Neutrophil (primary cell): Measurements from ENCODE around the gene APPBP2.

Source experiments
- H3K27ac ChIP-seq: fragments of 200-600 bp; sonication (generic); 2 replicates; pipeline ENCODE4 v1.5.1; 2016; ENCODE audit warnings: mild to moderate bottlenecking, moderate library complexity
- H3K27me3 ChIP-seq: fragments of 200-600 bp; sonication (generic); 2 replicates; pipeline ENCODE4 v1.6.0; 2016; ENCODE audit warnings: mild to moderate bottlenecking
- H3K36me3 ChIP-seq: fragments of 200-600 bp; sonication (generic); 2 replicates; pipeline ENCODE4 v1.5.1; 2017
- H3K4me1 ChIP-seq, 2 experiments: fragments of 200-600 bp in 1 of 2; sonication (generic) in 1 of 2; 1 replicate in 1 of 2; 2 replicates in 1 of 2; pipeline versions ENCODE4 v1.5.1 to v1.6.1; 2013 to 2016; ENCODE audit warnings: low read depth in 1 of 2, low read length in 1 of 2, mild to moderate bottlenecking in 1 of 2, moderate library complexity in 1 of 2; ENCODE audit not compliant: control insufficient read depth in 1 of 2, insufficient read depth in 1 of 2
- H3K4me3 ChIP-seq, 2 experiments: fragments of 200-600 bp in 1 of 2; sonication (generic) in 1 of 2; 1 replicate in 1 of 2; 2 replicates in 1 of 2; pipeline ENCODE4 v1.5.1; 2013 to 2016; ENCODE audit warnings: low read depth in 1 of 2, low read length in 1 of 2, mild to moderate bottlenecking in 1 of 2, moderate library complexity in 1 of 2
- H3K9me3 ChIP-seq: fragments of 200-600 bp; sonication (generic); 2 replicates; pipeline ENCODE4 v1.5.1; 2016
- TF ChIP-seq, protein P1 (sequence below): fragments of 200-600 bp; sonication (generic); IDR thresholded peaks from 2 replicates; pipeline ENCODE4 v1.5.1; 2016; ENCODE audit warnings: antibody characterized with exemption

The APPBP2 gene

DNA sequence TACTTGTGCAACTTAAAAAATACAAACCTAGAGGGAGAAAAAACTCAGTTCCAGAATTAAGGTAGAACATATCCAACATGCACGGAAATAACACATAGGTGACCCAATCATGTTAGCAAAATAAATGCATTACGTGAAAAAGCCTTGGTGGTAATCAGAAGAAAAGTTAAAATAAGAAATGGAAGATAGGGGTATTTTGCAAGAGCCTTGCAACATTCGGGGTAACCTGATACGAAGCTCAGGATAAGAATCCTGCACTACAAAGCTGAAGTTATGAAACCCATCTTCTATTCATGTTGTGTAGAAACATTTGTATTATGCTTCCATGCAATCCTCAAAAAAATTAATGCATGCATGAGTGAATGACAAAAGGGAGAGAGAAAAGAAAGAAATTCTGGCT is 70.7 kb downstream of the APPBP2 start:
- Histone ChIP-seq H3K27me3 (no peaks in the 10 kb centered on the region), H3K36me3 (peaks cover 85% of the 10 kb centered on the region), H3K4me3 (no peak overlapping the region), H3K27ac (no peak overlapping the region), H3K9me3 (no peaks in the 10 kb centered on the region), H3K4me1 (no peaks in the 10 kb centered on the region)
- TF ChIP-seq, protein P1, sequence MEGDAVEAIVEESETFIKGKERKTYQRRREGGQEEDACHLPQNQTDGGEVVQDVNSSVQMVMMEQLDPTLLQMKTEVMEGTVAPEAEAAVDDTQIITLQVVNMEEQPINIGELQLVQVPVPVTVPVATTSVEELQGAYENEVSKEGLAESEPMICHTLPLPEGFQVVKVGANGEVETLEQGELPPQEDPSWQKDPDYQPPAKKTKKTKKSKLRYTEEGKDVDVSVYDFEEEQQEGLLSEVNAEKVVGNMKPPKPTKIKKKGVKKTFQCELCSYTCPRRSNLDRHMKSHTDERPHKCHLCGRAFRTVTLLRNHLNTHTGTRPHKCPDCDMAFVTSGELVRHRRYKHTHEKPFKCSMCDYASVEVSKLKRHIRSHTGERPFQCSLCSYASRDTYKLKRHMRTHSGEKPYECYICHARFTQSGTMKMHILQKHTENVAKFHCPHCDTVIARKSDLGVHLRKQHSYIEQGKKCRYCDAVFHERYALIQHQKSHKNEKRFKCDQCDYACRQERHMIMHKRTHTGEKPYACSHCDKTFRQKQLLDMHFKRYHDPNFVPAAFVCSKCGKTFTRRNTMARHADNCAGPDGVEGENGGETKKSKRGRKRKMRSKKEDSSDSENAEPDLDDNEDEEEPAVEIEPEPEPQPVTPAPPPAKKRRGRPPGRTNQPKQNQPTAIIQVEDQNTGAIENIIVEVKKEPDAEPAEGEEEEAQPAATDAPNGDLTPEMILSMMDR: no peak

- Histone ChIP-seq H3K4me3 (no peak overlapping the region), H3K27ac (no peak overlapping the region), H3K27me3 (no peaks in the 10 kb centered on the region), H3K4me1 (no peaks in the 10 kb centered on the region), H3K9me3 (no peaks in the 10 kb centered on the region), H3K36me3 (peaks cover 82% of the 10 kb centered on the region)
- TF ChIP-seq, protein P1: no peak
Measured at GRCh38 chr17:60451965-60452364, 74.1 kb downstream of the APPBP2 start.

GRCh38 chr17:60451071-60451470 is 75.0 kb downstream of the APPBP2 start:
- Histone ChIP-seq H3K9me3 (no peaks in the 10 kb centered on the region), H3K36me3 (peaks cover 80% of the 10 kb centered on the region), H3K4me3 (no peak overlapping the region), H3K27me3 (no peaks in the 10 kb centered on the region), H3K4me1 (no peaks in the 10 kb centered on the region), H3K27ac (no peak overlapping the region)
- TF ChIP-seq, protein P1: no peak

- H3K27me3 ChIP-seq: no peaks in the 10 kb centered on the region
- no peaks in the 10 kb centered on the region for H3K4me1 ChIP-seq
- peaks cover 66% of the 10 kb centered on the region for H3K36me3 ChIP-seq
- no peak overlapping the region for H3K27ac ChIP-seq
- H3K4me3 ChIP-seq: no peak overlapping the region
- no peaks in the 10 kb centered on the region for H3K9me3 ChIP-seq
- TF ChIP-seq, protein P1: no peak
Measured at GRCh38 chr17:60447375-60447774, 78.7 kb downstream of the APPBP2 start.

DNA sequence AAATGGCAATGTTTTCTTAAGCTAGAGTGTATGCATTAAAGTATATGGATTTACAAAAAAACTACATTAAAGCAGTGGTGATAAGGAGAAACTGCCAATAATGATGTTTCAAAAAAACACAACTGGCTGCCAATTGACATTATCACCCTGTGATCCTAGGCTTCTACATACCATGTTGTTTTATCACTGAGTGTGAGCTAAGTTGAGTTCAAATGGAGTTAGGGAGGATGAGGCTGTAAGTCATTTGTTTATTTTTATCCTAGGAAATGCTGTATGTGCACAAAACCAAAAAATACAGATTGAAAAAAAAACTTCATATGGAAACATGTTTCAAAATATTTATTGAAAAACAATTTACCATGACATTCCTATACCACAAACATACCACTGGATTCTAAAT is 80.9 kb downstream of the APPBP2 start:
- Histone ChIP-seq H3K4me1 (no peaks in the 10 kb centered on the region), H3K27ac (no peak overlapping the region), H3K27me3 (no peaks in the 10 kb centered on the region), H3K9me3 (no peaks in the 10 kb centered on the region), H3K4me3 (no peak overlapping the region), H3K36me3 (peaks cover 45% of the 10 kb centered on the region)
- TF ChIP-seq, protein P1: no peak

- Histone ChIP-seq H3K27me3 (no peaks in the 10 kb centered on the region), H3K36me3 (peaks cover 34% of the 10 kb centered on the region), H3K4me1 (no peaks in the 10 kb centered on the region), H3K4me3 (no peak overlapping the region), H3K9me3 (no peaks in the 10 kb centered on the region), H3K27ac (no peak overlapping the region)
- TF ChIP-seq, protein P1: no peak
Measured at GRCh38 chr17:60443713-60444112, 82.3 kb downstream of the APPBP2 start.
